ENCODE measurements around the gene ZMYND8. TPM values are rescaled to one million over a fixed set of nuclear protein-coding genes. Genes with fewer than 3 reads are reported as not detected.

The ZMYND8 gene
- total and polyA plus RNA-seq, 2 of the 8 experiments (the other 6 are each of a cell fraction or from before 2014, with no cell fraction given), result 50.5 to 163 TPM

DNA sequence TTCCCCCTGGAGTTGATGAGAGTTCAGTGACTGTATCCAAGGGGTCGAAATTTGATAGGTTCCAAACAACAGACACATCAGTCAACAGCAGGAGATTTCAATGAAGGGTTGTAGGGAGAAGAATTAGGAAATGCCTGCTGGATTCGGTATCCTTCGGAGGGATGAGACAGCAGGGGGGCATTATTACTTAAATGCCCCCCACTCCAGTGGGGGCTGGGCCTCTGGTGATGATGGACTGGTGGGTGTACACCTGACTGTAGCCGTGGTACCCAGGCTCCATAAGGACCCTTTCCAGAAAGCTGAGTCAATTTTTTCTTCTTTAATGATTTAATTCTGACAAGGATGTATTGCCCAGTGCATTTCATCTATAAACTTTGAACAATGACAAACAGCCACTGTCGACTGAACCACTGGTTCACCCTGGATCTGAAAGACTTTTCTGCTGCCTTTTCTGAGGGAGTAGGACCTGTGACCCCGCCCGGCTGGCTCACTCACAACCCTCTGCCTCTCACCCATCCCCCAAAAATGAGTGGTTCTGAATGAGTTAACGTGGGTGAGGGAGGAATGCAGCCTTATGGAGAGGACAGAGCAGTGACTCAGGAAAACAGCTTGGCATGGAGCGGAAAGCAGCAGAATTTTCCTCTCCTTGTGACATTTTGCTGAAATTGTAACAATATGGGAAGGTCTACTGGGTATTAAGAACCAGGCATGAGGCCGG, 41.0 kb downstream of the ZMYND8 start (continued):
- TF ChIP-seq, protein P1, sequence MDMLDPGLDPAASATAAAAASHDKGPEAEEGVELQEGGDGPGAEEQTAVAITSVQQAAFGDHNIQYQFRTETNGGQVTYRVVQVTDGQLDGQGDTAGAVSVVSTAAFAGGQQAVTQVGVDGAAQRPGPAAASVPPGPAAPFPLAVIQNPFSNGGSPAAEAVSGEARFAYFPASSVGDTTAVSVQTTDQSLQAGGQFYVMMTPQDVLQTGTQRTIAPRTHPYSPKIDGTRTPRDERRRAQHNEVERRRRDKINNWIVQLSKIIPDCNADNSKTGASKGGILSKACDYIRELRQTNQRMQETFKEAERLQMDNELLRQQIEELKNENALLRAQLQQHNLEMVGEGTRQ (IDR thresholded peaks at IDR 0.05; ENCODE audit: low read length), result no peak
- TF ChIP-seq SAP30 (IDR thresholded peaks at IDR 0.05; ENCODE audit: insufficient read depth, insufficient replicate concordance, low read length), result no peak
- TF ChIP-seq BRCA1 (IDR thresholded peaks at IDR 0.05; ENCODE audit: low read depth, low read length), result no peak
- no peak for TF ChIP-seq ZNF274 (IDR thresholded peaks at IDR 0.05; ENCODE audit: borderline replicate concordance, extremely low read depth, low read length)
- TF ChIP-seq HDAC6 (IDR thresholded peaks at IDR 0.05; ENCODE audit: low read depth, low read length), result no peak
- TF ChIP-seq, protein P2, sequence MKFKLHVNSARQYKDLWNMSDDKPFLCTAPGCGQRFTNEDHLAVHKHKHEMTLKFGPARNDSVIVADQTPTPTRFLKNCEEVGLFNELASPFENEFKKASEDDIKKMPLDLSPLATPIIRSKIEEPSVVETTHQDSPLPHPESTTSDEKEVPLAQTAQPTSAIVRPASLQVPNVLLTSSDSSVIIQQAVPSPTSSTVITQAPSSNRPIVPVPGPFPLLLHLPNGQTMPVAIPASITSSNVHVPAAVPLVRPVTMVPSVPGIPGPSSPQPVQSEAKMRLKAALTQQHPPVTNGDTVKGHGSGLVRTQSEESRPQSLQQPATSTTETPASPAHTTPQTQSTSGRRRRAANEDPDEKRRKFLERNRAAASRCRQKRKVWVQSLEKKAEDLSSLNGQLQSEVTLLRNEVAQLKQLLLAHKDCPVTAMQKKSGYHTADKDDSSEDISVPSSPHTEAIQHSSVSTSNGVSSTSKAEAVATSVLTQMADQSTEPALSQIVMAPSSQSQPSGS (IDR thresholded peaks at IDR 0.05; ENCODE audit: low read length), result no peak
- peak in 1 of 2 experiments; percentile 63; a peak in 1 of 3 replicates for TF ChIP-seq POLR2A (IDR thresholded peaks at IDR 0.05; ENCODE audit: control extremely low read depth in 1 of 2, low read depth in 2 of 2, low read length in 2 of 2)
- no peak for TF ChIP-seq TAF1 (IDR thresholded peaks at IDR 0.05; ENCODE audit: low read depth, low read length)
- TF ChIP-seq JUND (IDR thresholded peaks at IDR 0.05; ENCODE audit: low read length), result 0 out of 2 replicates have a peak, but pooled peaks have one; percentile 29
- TF ChIP-seq SRF (IDR thresholded peaks at IDR 0.05; ENCODE audit: low read depth, low read length), result no peak
- TF ChIP-seq, protein P3, sequence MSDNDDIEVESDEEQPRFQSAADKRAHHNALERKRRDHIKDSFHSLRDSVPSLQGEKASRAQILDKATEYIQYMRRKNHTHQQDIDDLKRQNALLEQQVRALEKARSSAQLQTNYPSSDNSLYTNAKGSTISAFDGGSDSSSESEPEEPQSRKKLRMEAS (IDR thresholded peaks at IDR 0.05), result no peak
- TF ChIP-seq YY1 (IDR thresholded peaks at IDR 0.05; ENCODE audit: low read depth, low read length), result 0 out of 2 replicates have a peak, but pooled peaks have one; percentile 6
- no peak for TF ChIP-seq TCF12 (IDR thresholded peaks at IDR 0.05; ENCODE audit: low read depth, low read length)
- no peak for TF ChIP-seq TAF7 (optimal IDR thresholded peaks at IDR 0.05; ENCODE audit: borderline replicate concordance, low read depth, low read length)

All from H1 (cell line).